BLaER1 treated with 17β-estradiol and CSF1 and Interleukin-3, amounts not matched to agents 10 nM and 100 nM (cell line): ENCODE results near the gene HTR6.

Experiments used
- H3K27ac ChIP-seq, 11 experiments: shearing (Covaris generic); formaldehyde crosslinking; 2 replicates each; pipeline ENCODE4 v1.8.1; 2022
- H3K27me3 ChIP-seq, 11 experiments: shearing (Covaris generic); formaldehyde crosslinking; 2 replicates each; pipeline ENCODE4 v1.8.1; 2022
- H3K36me3 ChIP-seq, 11 experiments: shearing (Covaris generic); formaldehyde crosslinking; 2 replicates each; pipeline ENCODE4 v1.8.1; 2022
- H3K4me1 ChIP-seq, 10 experiments: shearing (Covaris generic); formaldehyde crosslinking; 2 replicates each; pipeline ENCODE4 v1.8.1; 2022
- H3K4me2 ChIP-seq, 11 experiments: shearing (Covaris generic); formaldehyde crosslinking; 2 replicates each; pipeline ENCODE4 v1.8.1; 2022
- H3K4me3 ChIP-seq, 10 experiments: shearing (Covaris generic); formaldehyde crosslinking; 2 replicates each; pipeline ENCODE4 v1.8.1; 2022
- H3K9ac ChIP-seq, 11 experiments: shearing (Covaris generic); formaldehyde crosslinking; 2 replicates each; pipeline ENCODE4 v1.8.1; 2022
- H3K9me3 ChIP-seq, 11 experiments: shearing (Covaris generic); formaldehyde crosslinking; replicated peaks in 1 of 11; 2 replicates each; pipeline ENCODE4 v1.8.1; 2022
- H4K20me1 ChIP-seq, 11 experiments: shearing (Covaris generic); formaldehyde crosslinking; 2 replicates each; pipeline ENCODE4 v1.8.1; 2022
- Cebpa-rat ChIP-seq, 11 experiments: shearing (Covaris generic); IDR thresholded peaks; 2 replicates each; pipeline ENCODE4 v1.8.1; 2022

HTR6 gene

DNA sequence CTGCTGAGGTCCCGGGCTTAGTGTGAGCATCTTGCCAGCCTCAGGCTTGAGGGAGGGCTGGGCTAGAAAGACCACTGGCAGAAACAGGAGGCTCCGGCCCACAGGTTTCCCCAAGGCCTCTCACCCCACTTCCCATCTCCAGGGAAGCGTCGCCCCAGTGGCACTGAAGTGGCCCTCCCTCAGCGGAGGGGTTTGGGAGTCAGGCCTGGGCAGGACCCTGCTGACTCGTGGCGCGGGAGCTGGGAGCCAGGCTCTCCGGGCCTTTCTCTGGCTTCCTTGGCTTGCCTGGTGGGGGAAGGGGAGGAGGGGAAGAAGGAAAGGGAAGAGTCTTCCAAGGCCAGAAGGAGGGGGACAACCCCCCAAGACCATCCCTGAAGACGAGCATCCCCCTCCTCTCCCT is 7.2 kb upstream of the HTR6 start:
- TF ChIP-seq Cebpa-rat (IDR thresholded peaks at IDR 0.05), result no peak
- Histone ChIP-seq H3K4me2 (no peak overlapping the region), H3K36me3 (no peaks in the 10 kb centered on the region), H3K9me3 (no peaks in the 10 kb centered on the region), H3K4me1 (peaks cover 0 to 10% (median 6%) of the 10 kb centered on the region in 10 experiments; a peak in 9 of 20 replicates), H3K27me3 (no peaks in the 10 kb centered on the region), H3K27ac (no peak overlapping the region), H3K4me3 (no peak overlapping the region), H4K20me1 (peaks cover 0 to 19% (median 0%) of the 10 kb centered on the region in 11 experiments; a peak in 3 of 22 replicates), H3K9ac (no peak overlapping the region)

GRCh38 chr1:19658186-19658585 is 6.5 kb upstream of the HTR6 start:
- Histone ChIP-seq H4K20me1 (peaks cover 0 to 19% (median 0%) of the 10 kb centered on the region in 11 experiments; a peak in 2 of 22 replicates), H3K4me3 (no peak overlapping the region), H3K4me1 (peaks cover 0 to 10% (median 6%) of the 10 kb centered on the region in 10 experiments; a peak in 9 of 20 replicates), H3K4me2 (no peak overlapping the region), H3K9ac (no peak overlapping the region), H3K27ac (no peak overlapping the region), H3K9me3 (no peaks in the 10 kb centered on the region), H3K27me3 (peaks cover 0 to 3% (median 0%) of the 10 kb centered on the region in 11 experiments; a peak in 2 of 22 replicates), H3K36me3 (no peaks in the 10 kb centered on the region)
- no peak for TF ChIP-seq Cebpa-rat (IDR thresholded peaks at IDR 0.05)

GRCh38 chr1:19661721-19662228 is 2.9 kb upstream of the HTR6 start:
- Histone ChIP-seq H3K9me3 (no peaks in the 10 kb centered on the region), H3K4me1 (peaks cover 0 to 21% (median 6%) of the 10 kb centered on the region in 10 experiments; a peak in 11 of 20 replicates), H3K36me3 (no peaks in the 10 kb centered on the region), H3K27ac (no peak overlapping the region), H4K20me1 (peaks cover 0 to 21% (median 4%) of the 10 kb centered on the region in 11 experiments; a peak in 7 of 22 replicates), H3K4me2 (no peak overlapping the region), H3K27me3 (peaks cover 26 to 38% (median 32%) of the 10 kb centered on the region in 11 experiments), H3K4me3 (no peak overlapping the region), H3K9ac (no peak overlapping the region)
- TF ChIP-seq Cebpa-rat (IDR thresholded peaks at IDR 0.05), result no peak

GRCh38 chr1:19662313-19662712 is 2.4 kb upstream of the HTR6 start:
- peaks cover 0 to 21% (median 6%) of the 10 kb centered on the region in 10 experiments; a peak in 11 of 20 replicates for H3K4me1 ChIP-seq
- H3K27me3 ChIP-seq, result peaks cover 26 to 42% (median 33%) of the 10 kb centered on the region in 11 experiments
- H3K4me2 ChIP-seq, result no peak overlapping the region
- no peak overlapping the region for H3K27ac ChIP-seq
- H3K36me3 ChIP-seq, result no peaks in the 10 kb centered on the region
- H3K4me3 ChIP-seq, result no peak overlapping the region
- H3K9ac ChIP-seq, result no peak overlapping the region
- H3K9me3 ChIP-seq, result no peaks in the 10 kb centered on the region
- TF ChIP-seq Cebpa-rat (IDR thresholded peaks at IDR 0.05), result no peak
- peaks cover 0 to 25% (median 4%) of the 10 kb centered on the region in 11 experiments; a peak in 7 of 22 replicates for H4K20me1 ChIP-seq

DNA sequence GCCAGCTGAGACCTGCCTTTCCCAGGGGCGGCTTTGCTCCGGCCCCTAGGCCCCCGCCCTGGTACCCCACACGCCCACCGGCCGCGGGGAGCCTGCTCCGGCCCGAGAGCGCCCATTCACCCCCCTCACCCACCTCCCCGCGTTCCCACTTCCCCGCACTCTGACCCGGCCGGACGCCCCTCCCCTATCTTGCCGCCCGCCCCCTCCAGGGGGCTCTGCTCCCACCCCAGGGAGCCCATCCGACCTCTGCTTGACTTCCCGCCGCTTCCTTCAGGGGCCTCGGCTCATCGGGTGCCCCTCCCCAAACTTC is 466 bp downstream of the HTR6 start:
- no peaks in the 10 kb centered on the region for H3K9me3 ChIP-seq
- peak overlapping the region; percentile 57 to 77 (median 68) for H3K4me3 ChIP-seq
- H3K27ac ChIP-seq, result peak overlapping the region in 7 of 11 experiments; percentile 26 to 64 (median 40); a peak in 10 of 22 replicates
- peaks cover 0 to 15% (median 6%) of the 10 kb centered on the region in 10 experiments; a peak in 9 of 20 replicates for H3K4me1 ChIP-seq
- H3K4me2 ChIP-seq, result peak overlapping the region; percentile 93 to 100 (median 99)
- peaks cover 26 to 42% (median 33%) of the 10 kb centered on the region in 11 experiments for H3K27me3 ChIP-seq
- H3K36me3 ChIP-seq, result no peaks in the 10 kb centered on the region
- H4K20me1 ChIP-seq, result peaks cover 0 to 24% (median 9%) of the 10 kb centered on the region in 11 experiments; a peak in 7 of 22 replicates
- no peak for TF ChIP-seq Cebpa-rat (IDR thresholded peaks at IDR 0.05)
- peak overlapping the region; percentile 54 to 84 (median 72) for H3K9ac ChIP-seq

DNA sequence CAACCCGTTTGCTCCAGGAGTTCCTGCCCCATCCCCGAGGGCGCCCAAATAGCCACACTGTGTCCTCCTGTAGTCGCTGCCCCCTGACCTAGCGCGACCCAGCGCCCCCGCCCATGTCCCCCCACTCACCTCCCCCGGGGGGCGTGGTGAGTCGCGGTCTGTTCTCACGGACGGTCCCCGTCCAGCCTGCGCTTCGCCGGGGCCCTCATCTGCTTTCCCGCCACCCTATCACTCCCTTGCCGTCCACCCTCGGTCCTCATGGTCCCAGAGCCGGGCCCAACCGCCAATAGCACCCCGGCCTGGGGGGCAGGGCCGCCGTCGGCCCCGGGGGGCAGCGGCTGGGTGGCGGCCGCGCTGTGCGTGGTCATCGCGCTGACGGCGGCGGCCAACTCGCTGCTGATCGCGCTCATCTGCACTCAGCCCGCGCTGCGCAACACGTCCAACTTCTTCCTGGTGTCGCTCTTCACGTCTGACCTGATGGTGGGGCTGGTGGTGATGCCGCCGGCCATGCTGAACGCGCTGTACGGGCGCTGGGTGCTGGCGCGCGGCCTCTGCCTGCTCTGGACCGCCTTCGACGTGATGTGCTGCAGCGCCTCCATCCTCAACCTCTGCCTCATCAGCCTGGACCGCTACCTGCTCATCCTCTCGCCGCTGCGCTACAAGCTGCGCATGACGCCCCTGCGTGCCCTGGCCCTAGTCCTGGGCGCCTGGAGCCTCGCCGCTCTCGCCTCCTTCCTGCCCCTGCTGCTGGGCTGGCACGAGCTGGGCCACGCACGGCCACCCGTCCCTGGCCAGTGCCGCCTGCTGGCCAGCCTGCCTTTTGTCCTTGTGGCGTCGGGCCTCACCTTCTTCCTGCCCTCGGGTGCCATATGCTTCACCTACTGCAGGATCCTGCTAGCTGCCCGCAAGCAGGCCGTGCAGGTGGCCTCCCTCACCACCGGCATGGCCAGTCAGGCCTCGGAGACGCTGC is 1.1 kb downstream of the HTR6 start:
- Histone ChIP-seq H3K4me3 (peak overlapping the region in 9 of 10 experiments; percentile 66 to 77 (median 69); a peak in 13 of 20 replicates), H3K4me1 (peaks cover 0 to 14% (median 6%) of the 10 kb centered on the region in 10 experiments; a peak in 8 of 20 replicates), H4K20me1 (peaks cover 0 to 24% (median 9%) of the 10 kb centered on the region in 11 experiments; a peak in 8 of 22 replicates), H3K4me2 (peak overlapping the region; percentile 93 to 100 (median 99); a peak in 21 of 22 replicates), H3K9me3 (no peaks in the 10 kb centered on the region), H3K36me3 (no peaks in the 10 kb centered on the region), H3K27me3 (peaks cover 26 to 42% (median 33%) of the 10 kb centered on the region in 11 experiments), H3K27ac (no peak overlapping the region), H3K9ac (peak overlapping the region in 3 of 11 experiments; percentile 54 to 84 (median 76); a peak in 4 of 22 replicates)
- TF ChIP-seq Cebpa-rat (IDR thresholded peaks at IDR 0.05), result no peak

DNA sequence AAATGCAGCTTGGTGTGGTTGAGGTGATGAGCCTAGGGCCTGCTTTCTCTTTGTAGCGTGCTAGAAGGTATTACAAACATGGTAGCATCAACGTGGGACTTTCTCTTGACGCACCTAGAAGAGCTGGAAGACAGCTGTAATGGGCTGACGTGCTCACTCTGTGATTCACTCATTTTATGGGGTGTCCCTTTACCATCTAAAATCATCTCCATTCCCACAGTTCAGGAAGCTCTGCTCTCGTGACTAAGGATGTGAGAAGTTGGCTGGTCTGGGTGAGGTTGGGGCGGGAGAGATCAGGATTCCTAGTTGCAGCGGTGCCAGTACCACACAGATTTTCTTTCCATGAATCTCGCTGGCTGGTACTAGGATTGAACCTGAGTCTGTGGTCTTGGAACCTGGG is 4.2 kb downstream of the HTR6 start:
- peaks cover 25 to 33% (median 31%) of the 10 kb centered on the region in 11 experiments for H3K27me3 ChIP-seq
- no peak for TF ChIP-seq Cebpa-rat (IDR thresholded peaks at IDR 0.05)
- H3K4me1 ChIP-seq, result peaks cover 0 to 12% (median 6%) of the 10 kb centered on the region in 10 experiments; a peak in 8 of 20 replicates
- H3K4me3 ChIP-seq, result no peak overlapping the region
- H3K27ac ChIP-seq, result no peak overlapping the region
- peaks cover 0 to 24% (median 9%) of the 10 kb centered on the region in 11 experiments; a peak in 8 of 22 replicates for H4K20me1 ChIP-seq
- H3K9me3 ChIP-seq, result no peaks in the 10 kb centered on the region
- no peaks in the 10 kb centered on the region for H3K36me3 ChIP-seq
- no peak overlapping the region for H3K4me2 ChIP-seq
- H3K9ac ChIP-seq, result no peak overlapping the region

- Histone ChIP-seq H3K27ac (no peak overlapping the region), H3K9me3 (no peaks in the 10 kb centered on the region), H3K27me3 (peaks cover 6 to 14% (median 12%) of the 10 kb centered on the region in 11 experiments), H3K9ac (no peak overlapping the region), H4K20me1 (peaks cover 0 to 22% (median 12%) of the 10 kb centered on the region in 11 experiments; a peak in 9 of 22 replicates), H3K4me2 (no peak overlapping the region), H3K36me3 (no peaks in the 10 kb centered on the region), H3K4me3 (no peak overlapping the region), H3K4me1 (no peaks in the 10 kb centered on the region)
- TF ChIP-seq Cebpa-rat (IDR thresholded peaks at IDR 0.05), result no peak
Measured at GRCh38 chr1:19670787-19671186, 6.1 kb downstream of the HTR6 start.

GRCh38 chr1:19672237-19672636 is 7.6 kb downstream of the HTR6 start:
- Histone ChIP-seq H3K27me3 (no peaks in the 10 kb centered on the region), H3K27ac (no peak overlapping the region), H3K36me3 (no peaks in the 10 kb centered on the region), H3K4me2 (no peak overlapping the region), H3K9me3 (no peaks in the 10 kb centered on the region), H3K4me3 (no peak overlapping the region), H3K4me1 (no peaks in the 10 kb centered on the region), H4K20me1 (peaks cover 0 to 21% (median 8%) of the 10 kb centered on the region in 11 experiments; a peak in 7 of 22 replicates), H3K9ac (no peak overlapping the region)
- no peak for TF ChIP-seq Cebpa-rat (IDR thresholded peaks at IDR 0.05)
